ENCODE measurements around the gene RASGRP1. TPM values are rescaled to one million over a fixed set of nuclear protein-coding genes. Genes with fewer than 3 reads are reported as not detected.

RASGRP1 gene
- total RNA-seq, 1 donor from 2014 or later, result 0.44 TPM

DNA sequence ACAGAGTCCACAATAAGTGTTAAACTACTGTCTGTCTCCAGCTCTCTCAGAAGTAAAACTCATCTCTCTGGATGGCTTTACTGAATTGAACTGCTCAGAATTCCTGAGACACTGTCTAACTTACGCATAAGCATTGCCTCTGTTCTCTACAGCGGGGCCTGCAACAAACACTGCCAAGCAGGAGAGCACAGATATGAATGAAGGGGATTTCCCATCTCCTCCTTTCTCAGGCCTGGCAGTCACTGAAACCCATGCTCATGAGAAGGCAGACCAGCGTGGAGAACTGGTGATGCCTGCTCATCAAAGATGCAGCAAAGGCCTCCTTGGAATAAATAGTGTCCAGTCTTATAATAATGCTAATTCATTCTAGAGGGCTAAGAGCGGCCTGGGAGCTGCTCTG is 10.3 kb downstream of the RASGRP1 start:
- Histone ChIP-seq H3K27ac (replicated peaks) (no peak overlapping the region), H3K9me3 (replicated peaks) (no peaks in the 10 kb centered on the region), H3K27me3 (ENCODE audit: low read depth) (peaks cover 55% of the 10 kb centered on the region), H3K4me1 (no peaks in the 10 kb centered on the region), H3K36me3 (no peaks in the 10 kb centered on the region), H3K4me3 (no peak overlapping the region)
- intact Hi-C loops (cut with micrococcal nuclease), result no loop called here
- no peak for DNase-seq
- TF ChIP-seq, protein P1, sequence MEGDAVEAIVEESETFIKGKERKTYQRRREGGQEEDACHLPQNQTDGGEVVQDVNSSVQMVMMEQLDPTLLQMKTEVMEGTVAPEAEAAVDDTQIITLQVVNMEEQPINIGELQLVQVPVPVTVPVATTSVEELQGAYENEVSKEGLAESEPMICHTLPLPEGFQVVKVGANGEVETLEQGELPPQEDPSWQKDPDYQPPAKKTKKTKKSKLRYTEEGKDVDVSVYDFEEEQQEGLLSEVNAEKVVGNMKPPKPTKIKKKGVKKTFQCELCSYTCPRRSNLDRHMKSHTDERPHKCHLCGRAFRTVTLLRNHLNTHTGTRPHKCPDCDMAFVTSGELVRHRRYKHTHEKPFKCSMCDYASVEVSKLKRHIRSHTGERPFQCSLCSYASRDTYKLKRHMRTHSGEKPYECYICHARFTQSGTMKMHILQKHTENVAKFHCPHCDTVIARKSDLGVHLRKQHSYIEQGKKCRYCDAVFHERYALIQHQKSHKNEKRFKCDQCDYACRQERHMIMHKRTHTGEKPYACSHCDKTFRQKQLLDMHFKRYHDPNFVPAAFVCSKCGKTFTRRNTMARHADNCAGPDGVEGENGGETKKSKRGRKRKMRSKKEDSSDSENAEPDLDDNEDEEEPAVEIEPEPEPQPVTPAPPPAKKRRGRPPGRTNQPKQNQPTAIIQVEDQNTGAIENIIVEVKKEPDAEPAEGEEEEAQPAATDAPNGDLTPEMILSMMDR (IDR thresholded peaks at IDR 0.05; ENCODE audit: borderline replicate concordance), result no peak

DNA sequence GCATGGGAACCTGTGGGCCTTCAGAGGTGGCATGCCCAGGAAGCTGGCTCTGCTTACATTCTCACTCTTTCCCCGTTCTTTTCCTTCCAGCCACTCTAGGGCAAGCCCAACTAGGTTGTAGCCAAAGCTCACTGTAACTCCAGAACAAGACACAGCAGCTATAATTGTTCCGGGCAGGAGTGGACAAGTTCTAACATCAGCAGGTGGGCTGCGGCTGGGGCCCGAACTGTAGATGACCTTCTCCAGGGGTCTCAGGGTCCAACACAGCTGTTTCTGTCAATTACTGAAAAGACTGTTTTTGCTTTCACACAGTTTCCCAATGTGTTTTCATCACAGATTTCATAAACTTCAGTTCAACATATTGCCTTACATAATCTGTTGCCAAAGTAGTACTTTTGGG is 11.5 kb downstream of the RASGRP1 start:
- DNase-seq, result no peak
- Histone ChIP-seq H3K9me3 (replicated peaks) (no peaks in the 10 kb centered on the region), H3K27ac (replicated peaks) (no peak overlapping the region), H3K4me3 (no peak overlapping the region), H3K4me1 (no peaks in the 10 kb centered on the region), H3K36me3 (no peaks in the 10 kb centered on the region), H3K27me3 (ENCODE audit: low read depth) (peaks cover 54% of the 10 kb centered on the region)
- TF ChIP-seq, protein P1 (IDR thresholded peaks at IDR 0.05; ENCODE audit: borderline replicate concordance), result no peak
- intact Hi-C loops (cut with micrococcal nuclease), result no loop called here

DNA sequence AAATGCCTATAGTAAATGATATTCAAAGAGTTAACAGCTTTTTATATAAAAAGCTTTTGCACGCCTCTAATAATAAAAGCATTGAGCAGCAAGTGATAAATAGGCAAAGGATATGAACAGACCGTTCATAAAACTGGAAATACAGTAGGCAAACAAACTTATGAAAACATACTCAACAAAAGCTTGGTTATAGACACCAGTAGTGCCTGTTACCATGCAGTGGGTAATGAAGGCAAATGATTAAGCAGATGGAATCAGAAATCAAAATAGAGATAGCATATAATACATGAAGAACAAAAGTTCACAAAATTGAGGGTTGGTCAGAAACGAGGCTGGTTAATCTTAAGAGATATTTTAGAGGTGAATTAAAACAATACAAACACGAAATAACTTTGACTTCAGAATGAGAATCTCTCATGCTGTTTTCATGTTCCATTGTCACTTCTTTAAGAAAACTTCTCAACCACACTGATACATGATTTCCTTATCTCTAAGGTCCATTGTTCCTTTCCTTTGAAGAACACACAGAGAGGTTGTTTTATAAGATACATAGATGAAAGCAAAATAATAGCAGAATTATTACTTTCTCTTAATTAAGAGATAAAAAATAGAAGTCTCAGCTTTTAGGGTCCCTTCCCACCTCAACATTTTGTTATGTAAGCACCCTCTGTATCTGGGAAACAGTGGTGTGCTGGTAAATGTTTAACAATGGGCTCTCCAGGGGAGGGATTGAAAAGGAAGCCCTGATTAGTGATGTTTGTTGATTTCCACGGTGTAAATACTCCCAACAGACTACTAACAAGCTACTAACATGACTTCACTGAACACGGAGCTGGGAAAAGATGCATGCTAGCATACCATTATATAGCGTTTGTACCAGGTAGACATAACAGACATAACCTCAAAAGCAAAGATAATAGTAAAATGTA is 12.6 kb downstream of the RASGRP1 start:
- no peaks in the 10 kb centered on the region for H3K4me1 ChIP-seq
- H3K4me3 ChIP-seq, result no peak overlapping the region
- peaks cover 56% of the 10 kb centered on the region for H3K27me3 ChIP-seq (ENCODE audit: low read depth)
- no peak overlapping the region for H3K27ac ChIP-seq (replicated peaks)
- TF ChIP-seq, protein P1 (IDR thresholded peaks at IDR 0.05; ENCODE audit: borderline replicate concordance), result no peak
- H3K9me3 ChIP-seq (replicated peaks), result no peaks in the 10 kb centered on the region
- intact Hi-C loops (cut with micrococcal nuclease), result no loop called here
- H3K36me3 ChIP-seq, result no peaks in the 10 kb centered on the region
- no peak for DNase-seq

DNA sequence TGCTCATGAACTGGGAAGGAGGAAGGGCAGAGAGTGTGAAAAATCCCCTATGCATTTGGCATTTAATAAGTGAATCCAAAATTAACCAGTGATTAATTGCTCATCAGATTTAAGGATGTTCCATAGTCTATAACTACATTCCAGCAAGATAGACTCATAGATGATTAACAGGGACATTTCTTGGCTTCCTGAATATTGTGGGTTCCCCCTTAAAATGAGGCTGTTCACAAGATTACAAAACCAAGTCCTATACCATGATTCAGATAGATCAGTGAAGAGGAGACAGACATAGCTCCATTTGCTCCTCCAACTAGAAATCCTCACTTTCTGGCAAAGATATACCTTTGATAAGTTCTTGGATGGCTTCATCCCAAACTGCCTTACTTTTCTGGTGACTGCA is 15.4 kb downstream of the RASGRP1 start:
- TF ChIP-seq, protein P1 (IDR thresholded peaks at IDR 0.05; ENCODE audit: borderline replicate concordance), result no peak
- intact Hi-C loops (cut with micrococcal nuclease), result no loop called here
- Histone ChIP-seq H3K27ac (replicated peaks) (no peak overlapping the region), H3K4me3 (no peak overlapping the region), H3K4me1 (no peaks in the 10 kb centered on the region), H3K9me3 (replicated peaks) (no peaks in the 10 kb centered on the region), H3K27me3 (ENCODE audit: low read depth) (peaks cover 51% of the 10 kb centered on the region), H3K36me3 (no peaks in the 10 kb centered on the region)
- DNase-seq, result no peak

DNA sequence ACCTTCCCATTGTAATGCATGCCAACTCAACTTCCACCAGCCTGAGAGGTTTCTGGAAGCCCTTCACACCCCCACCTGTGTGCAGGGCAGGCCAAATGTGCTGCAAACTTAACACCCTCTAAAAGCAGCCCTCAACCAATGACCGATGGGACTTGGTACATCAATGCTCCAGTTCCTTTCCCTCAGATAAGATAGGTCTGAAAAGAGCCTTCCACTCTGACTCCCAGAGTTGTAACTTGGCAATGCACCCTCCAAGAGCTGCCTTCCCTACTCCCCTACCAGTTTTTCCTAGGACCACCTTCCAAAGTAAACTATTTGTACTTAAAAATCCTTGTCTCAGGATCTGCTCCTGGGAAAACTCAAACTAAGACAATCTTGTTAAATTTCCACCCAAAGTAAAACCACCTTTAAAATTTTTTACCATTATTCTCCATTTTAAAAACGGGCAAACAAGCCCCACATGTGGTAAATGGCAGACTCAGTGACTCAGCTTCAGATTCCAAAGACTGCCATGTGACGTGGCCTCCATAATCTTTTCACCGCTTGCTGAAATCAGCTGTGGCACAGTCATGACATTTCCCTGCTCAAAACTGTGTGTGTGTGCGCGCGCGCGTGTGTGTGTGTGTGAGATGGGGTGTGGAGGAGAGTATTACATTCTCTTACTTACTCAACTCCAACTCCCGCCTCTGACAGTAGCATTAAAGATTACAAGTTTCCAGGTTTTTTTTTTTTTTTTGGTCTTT is 17.2 kb downstream of the RASGRP1 start:
- Histone ChIP-seq H3K27me3 (ENCODE audit: low read depth) (peaks cover 44% of the 10 kb centered on the region), H3K36me3 (no peaks in the 10 kb centered on the region), H3K27ac (replicated peaks) (no peak overlapping the region), H3K9me3 (replicated peaks) (no peaks in the 10 kb centered on the region), H3K4me3 (no peak overlapping the region), H3K4me1 (no peaks in the 10 kb centered on the region)
- TF ChIP-seq, protein P1 (IDR thresholded peaks at IDR 0.05; ENCODE audit: borderline replicate concordance), result no peak
- no peak for DNase-seq
- intact Hi-C loops (cut with micrococcal nuclease), result no loop called here
